Activated CD4-positive, alpha-beta memory T cell treated with anti-CD3 and anti-CD28 coated beads for 36 hours (primary cell): Measurements from ENCODE around the gene SLC35F1. TPM values are rescaled to one million over a fixed set of nuclear protein-coding genes. Genes with fewer than 3 reads are reported as not detected.
"Not testable (repeated sequence)": the region's sequence is repeated elsewhere in the genome, so short reads cannot be mapped to it uniquely, and the experiment has no call there.

ENCODE experiments used
- CTCF ChIA-PET: fragments of 350-600 bp; sonication (Branson Sonifier 250); formaldehyde crosslinking; loops from one replicate; lab custom pipeline; 2021; ENCODE audit warnings: antibody characterized with exemption, inconsistent platforms; lab: Charles Lee
- POLR2A ChIA-PET: fragments of 350-600 bp; sonication (Branson Sonifier 250); formaldehyde crosslinking; loops from one replicate; lab custom pipeline; 2021; ENCODE audit warnings: antibody characterized with exemption; lab: Charles Lee
- DNase-seq: peaks from one replicate; pipeline ENCODE4 v3.0.0-alpha.2; 2020
- H3K27ac Mint-ChIP-seq: one replicate; pipeline ENCODE4 v1.8.0; 2021; ENCODE audit warnings: mixed read lengths
- H3K27me3 Mint-ChIP-seq: one replicate; pipeline ENCODE4 v1.8.0; 2021; ENCODE audit warnings: mixed read lengths
- H3K36me3 Mint-ChIP-seq: one replicate; pipeline ENCODE4 v1.8.0; 2021; ENCODE audit warnings: mixed read lengths
- H3K4me1 Mint-ChIP-seq: one replicate; pipeline ENCODE4 v1.8.0; 2021; ENCODE audit warnings: low read depth, mixed read lengths
- H3K4me3 Mint-ChIP-seq: one replicate; pipeline ENCODE4 v1.8.0; 2021; ENCODE audit warnings: mild to moderate bottlenecking, mixed read lengths
- H3K9me3 Mint-ChIP-seq: one replicate; pipeline ENCODE4 v1.8.0; 2021; ENCODE audit warnings: mixed read lengths
- intact Hi-C: fragments of 100-400 bp; cut with micrococcal nuclease; formaldehyde crosslinking; loops from one replicate; pipeline ENCODE4 v1.15.1; 2023
- total RNA-seq, 2 experiments: library from RNA; stranded (reverse); gene quantifications; one replicate each; pipeline ENCODE4 v1.2.3, GENCODE V29; 2021

SLC35F1 gene
- total RNA-seq, 2 experiments from 2014 or later, result 0.14 to 0.19 TPM

DNA sequence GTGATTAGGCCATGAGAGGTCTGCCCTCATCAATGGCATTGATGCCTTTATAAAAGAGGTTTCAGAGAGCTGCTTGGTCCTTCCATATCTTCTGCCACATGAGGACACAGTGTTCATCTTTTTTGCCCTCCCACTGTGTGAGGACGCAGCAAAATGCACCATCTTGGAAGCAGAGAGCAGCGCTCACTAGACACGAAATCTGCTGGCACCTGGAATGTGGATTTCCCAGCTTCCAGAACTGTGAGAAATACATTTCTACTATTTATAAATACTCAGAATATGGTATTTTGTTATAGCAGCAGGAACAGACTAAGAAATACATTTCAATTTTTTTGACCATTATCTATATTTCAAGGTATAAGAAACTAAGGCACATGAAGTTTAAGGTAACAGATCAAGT, 24.9 kb downstream of the SLC35F1 start:
- H3K9me3 Mint-ChIP-seq, result peaks cover 19% of the 10 kb centered on the region
- H3K27me3 Mint-ChIP-seq, result peaks cover 3% of the 10 kb centered on the region
- H3K4me3 Mint-ChIP-seq, result no peak overlapping the region
- POLR2A ChIA-PET, result no interaction called here
- H3K4me1 Mint-ChIP-seq, result no peaks in the 10 kb centered on the region
- CTCF ChIA-PET, result no interaction called here
- no peak for DNase-seq
- intact Hi-C loops, result no loop called here
- H3K27ac Mint-ChIP-seq, result no peak overlapping the region
- H3K36me3 Mint-ChIP-seq, result peaks cover 3% of the 10 kb centered on the region

DNA sequence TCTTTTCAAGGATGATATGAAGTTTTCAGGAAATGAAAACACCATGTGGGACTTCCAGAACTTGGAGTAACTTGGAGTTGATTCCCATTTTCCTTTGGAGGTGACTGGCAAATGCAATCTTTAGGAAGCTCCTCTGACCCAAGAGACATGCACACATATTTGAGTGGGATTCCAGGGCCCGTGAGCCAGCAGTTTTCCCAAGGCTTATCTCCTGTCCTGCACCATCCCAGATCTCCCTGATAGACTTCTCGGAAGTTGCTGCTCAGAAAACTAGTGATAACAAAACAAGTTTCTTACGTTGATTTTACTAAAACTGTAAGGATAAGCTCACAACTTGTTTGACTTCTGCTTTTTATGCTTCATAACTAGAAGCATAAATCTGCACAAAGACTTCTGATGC, 25.6 kb downstream of the SLC35F1 start:
- Mint-ChIP-seq H3K9me3 (peaks cover 15% of the 10 kb centered on the region), H3K4me1 (no peaks in the 10 kb centered on the region), H3K27me3 (no peaks in the 10 kb centered on the region), H3K36me3 (peaks cover 3% of the 10 kb centered on the region), H3K4me3 (no peak overlapping the region), H3K27ac (no peak overlapping the region)
- ChIA-PET POLR2A (no interaction called here), CTCF (no interaction called here)
- intact Hi-C loops, result no loop called here
- no peak for DNase-seq

DNA sequence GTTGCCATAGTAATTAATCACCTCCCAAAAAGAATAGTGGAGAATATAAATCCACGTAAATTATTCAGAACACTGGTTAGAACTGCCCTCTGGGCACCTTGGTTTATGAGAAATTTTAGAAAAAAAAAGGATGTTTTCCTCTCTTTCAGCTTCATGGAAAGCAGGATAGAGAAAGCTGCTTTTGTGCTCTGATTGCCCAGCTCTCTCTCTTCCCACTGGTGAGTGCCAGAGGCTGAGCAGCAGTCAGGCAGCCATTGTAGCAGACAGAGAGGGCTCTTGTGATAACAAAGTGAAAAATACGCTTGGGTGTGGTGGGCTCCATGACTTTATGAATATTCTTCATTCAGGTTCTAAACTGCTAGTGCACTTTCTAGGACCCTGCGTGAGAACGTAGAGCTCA, 26.4 kb downstream of the SLC35F1 start:
- H3K9me3 Mint-ChIP-seq, result peaks cover 7% of the 10 kb centered on the region
- no peak overlapping the region for H3K4me3 Mint-ChIP-seq
- POLR2A ChIA-PET, result no interaction called here
- no peaks in the 10 kb centered on the region for H3K27me3 Mint-ChIP-seq
- H3K36me3 Mint-ChIP-seq, result peaks cover 2% of the 10 kb centered on the region
- no peak for DNase-seq
- CTCF ChIA-PET, result no interaction called here
- no peaks in the 10 kb centered on the region for H3K4me1 Mint-ChIP-seq
- H3K27ac Mint-ChIP-seq, result no peak overlapping the region
- intact Hi-C loops, result no loop called here

DNA sequence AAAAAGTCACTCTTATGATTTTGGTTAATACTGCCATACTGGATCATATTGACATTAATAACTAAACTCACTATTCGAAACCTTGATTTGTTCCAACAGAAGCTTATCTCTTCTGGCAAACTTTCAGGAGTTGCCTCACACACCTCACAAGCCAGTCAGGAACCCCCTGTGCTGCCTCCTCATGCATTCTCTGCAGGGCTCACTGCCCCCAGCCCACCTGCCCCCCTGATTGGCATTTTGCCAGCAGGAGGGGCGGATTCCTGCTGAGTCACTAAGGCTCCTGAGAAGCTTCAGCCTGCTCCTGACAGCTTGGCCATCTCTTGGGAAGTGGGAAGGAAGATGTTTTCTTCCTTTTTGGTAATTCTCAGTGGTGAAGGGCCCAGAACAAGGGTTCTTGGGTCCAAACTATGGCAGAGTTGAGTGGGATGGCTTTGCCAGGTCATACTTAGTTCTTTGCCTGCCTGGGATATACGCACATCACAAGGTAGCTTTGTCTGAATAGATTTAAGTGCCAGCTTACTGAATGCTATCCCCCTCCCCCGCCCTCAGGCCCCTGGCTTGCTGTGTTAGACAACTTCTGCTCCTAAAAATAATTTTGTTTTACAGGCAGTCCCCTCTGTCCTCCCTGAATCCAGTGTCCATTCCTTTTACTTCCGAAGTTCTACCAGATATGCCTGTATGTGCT, 31.4 kb downstream of the SLC35F1 start:
- CTCF ChIA-PET, result no interaction called here
- POLR2A ChIA-PET, result no interaction called here
- Mint-ChIP-seq H3K27me3 (peaks cover 10% of the 10 kb centered on the region), H3K4me3 (no peak overlapping the region), H3K4me1 (no peaks in the 10 kb centered on the region), H3K27ac (no peak overlapping the region), H3K36me3 (no peaks in the 10 kb centered on the region), H3K9me3 (no peaks in the 10 kb centered on the region)
- no peak for DNase-seq
- intact Hi-C loops, result no loop called here

DNA sequence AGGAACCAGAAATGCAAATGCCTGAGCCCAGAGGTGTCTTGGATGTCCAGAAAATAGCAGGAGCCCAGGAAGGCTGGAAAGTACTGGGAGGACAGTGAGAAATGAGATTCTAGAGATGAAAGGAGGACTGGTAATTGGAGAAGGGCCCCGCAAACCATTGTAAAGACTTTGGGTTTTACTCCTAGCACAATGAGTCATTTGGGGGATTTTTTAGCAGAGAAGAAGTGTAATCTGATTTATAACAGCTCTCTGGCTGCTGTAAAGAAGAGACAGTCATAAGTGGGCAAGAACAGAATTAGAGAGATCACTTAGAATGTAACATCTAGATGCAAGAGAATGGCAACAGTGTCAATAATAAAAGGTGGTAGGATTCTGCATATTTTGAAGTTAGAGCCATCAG, 40.2 kb downstream of the SLC35F1 start:
- no peaks in the 10 kb centered on the region for H3K36me3 Mint-ChIP-seq
- ChIA-PET CTCF (interaction anchor here (0.6 kb wide), 1 partner anchor 296 kb away, joined by 3 read pairs; no protein-coding TSS in a partner anchor), POLR2A (no interaction called here)
- no peak overlapping the region for H3K4me3 Mint-ChIP-seq
- H3K4me1 Mint-ChIP-seq, result no peaks in the 10 kb centered on the region
- intact Hi-C loops, result no loop called here
- no peak overlapping the region for H3K27ac Mint-ChIP-seq
- H3K27me3 Mint-ChIP-seq, result peaks cover 13% of the 10 kb centered on the region
- DNase-seq, result no peak
- H3K9me3 Mint-ChIP-seq, result no peaks in the 10 kb centered on the region

DNA sequence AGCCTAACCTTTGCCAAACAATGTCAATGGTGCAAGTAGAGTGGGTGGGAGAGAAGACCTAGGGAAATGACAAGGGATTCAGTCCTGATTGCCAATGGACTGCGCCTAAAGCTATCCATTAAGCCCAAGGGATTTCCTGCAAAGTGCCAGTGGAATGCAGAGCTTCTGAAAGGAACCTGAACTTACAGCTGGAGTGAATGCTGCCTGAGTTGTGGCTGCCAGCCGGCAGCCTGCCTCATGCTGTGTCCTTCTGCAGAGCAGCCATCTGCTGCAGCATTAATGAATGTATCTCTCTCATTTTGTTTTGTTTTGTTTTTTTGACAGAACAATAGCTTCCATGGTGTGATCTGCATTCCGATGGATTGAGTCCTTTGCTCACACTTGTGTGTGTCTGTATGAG, 44.7 kb downstream of the SLC35F1 start:
- DNase-seq, result no peak
- H3K4me1 Mint-ChIP-seq, result no peaks in the 10 kb centered on the region
- no peak overlapping the region for H3K4me3 Mint-ChIP-seq
- intact Hi-C loops, result no loop called here
- peaks cover 11% of the 10 kb centered on the region for H3K27me3 Mint-ChIP-seq
- no peak overlapping the region for H3K27ac Mint-ChIP-seq
- ChIA-PET POLR2A (no interaction called here), CTCF (no interaction called here)
- no peaks in the 10 kb centered on the region for H3K36me3 Mint-ChIP-seq
- no peaks in the 10 kb centered on the region for H3K9me3 Mint-ChIP-seq

DNA sequence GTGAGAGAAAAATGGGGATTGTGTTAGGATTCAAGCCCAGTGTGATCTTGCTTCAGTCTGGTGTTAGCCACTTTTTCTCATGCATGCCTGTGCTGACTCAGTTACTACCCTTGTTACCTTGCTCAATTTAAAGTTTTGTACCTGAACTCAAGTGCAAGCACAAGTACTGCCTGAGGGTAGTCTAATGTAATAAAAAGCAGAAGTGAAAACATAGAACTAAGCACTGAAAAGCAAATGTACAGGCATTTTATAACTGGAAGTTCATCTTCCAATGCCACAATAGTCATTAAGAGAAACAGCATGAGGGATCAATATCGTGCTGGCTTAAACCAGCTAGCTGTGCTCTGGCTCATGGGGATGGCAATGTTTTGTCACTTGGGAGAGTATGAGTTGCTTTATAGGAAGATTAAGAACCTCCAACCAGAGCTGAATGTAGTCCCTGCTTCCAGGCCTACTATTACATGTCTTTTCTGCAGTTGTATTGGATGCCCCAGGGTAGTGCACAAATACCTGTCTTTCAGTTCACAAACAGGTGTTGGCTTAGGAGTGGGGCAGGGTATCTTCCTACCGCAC, 48.7 kb downstream of the SLC35F1 start:
- intact Hi-C loops, result no loop called here
- Mint-ChIP-seq H3K27ac (no peak overlapping the region), H3K4me3 (no peak overlapping the region), H3K27me3 (peaks cover 6% of the 10 kb centered on the region), H3K36me3 (no peaks in the 10 kb centered on the region), H3K4me1 (no peaks in the 10 kb centered on the region), H3K9me3 (no peaks in the 10 kb centered on the region)
- no peak for DNase-seq
- POLR2A ChIA-PET, result no interaction called here
- CTCF ChIA-PET, result no interaction called here

DNA sequence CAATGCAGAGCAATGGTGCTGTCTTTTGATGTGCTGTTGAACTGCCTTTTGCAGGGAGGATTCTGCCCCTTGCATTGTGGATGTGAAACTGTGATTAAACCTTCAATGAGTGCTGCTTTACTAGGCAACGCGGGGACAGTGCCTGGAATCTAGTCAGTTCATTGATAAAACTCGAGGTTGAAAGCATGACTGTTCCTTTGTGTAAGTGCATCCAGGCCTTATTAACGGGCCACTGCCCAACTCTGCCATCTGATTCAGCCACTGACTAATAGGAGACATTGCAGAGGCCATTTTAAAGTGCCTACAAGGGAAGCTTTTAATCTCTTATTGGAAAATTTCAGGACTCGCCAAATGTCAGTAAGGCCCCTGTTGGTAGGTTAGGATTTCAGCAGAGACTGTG, 49.3 kb downstream of the SLC35F1 start:
- no peaks in the 10 kb centered on the region for H3K9me3 Mint-ChIP-seq
- no peak for DNase-seq
- intact Hi-C loops, result no loop called here
- H3K36me3 Mint-ChIP-seq, result no peaks in the 10 kb centered on the region
- no peak overlapping the region for H3K27ac Mint-ChIP-seq
- H3K4me3 Mint-ChIP-seq, result no peak overlapping the region
- ChIA-PET POLR2A (no interaction called here), CTCF (no interaction called here)
- H3K4me1 Mint-ChIP-seq, result no peaks in the 10 kb centered on the region
- H3K27me3 Mint-ChIP-seq, result peaks cover 9% of the 10 kb centered on the region

DNA sequence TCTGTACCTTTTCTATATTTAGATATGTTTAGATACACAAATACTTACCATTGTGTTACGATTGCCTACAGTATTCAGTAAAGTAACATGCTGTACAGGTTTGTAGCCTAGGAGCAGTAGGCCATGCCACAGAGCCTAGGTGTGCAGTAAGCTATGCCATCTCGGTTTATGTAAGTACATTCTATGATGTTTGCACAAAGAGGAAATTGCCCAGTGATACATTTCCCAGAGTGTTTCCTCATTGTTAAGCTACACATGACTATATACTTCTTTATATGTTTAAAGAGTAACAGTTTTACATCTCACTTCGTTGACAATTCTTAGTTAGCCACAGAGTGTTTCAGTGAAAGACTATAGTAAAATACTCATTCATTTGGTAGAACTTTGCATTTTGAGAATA, 51.5 kb downstream of the SLC35F1 start:
- no peaks in the 10 kb centered on the region for H3K36me3 Mint-ChIP-seq
- no peaks in the 10 kb centered on the region for H3K4me1 Mint-ChIP-seq
- ChIA-PET CTCF (interaction anchor here (1.3 kb wide), 1 partner anchor 16 kb away, joined by 3 read pairs; no protein-coding TSS in a partner anchor), POLR2A (no interaction called here)
- intact Hi-C loops, result no loop called here
- H3K4me3 Mint-ChIP-seq, result no peak overlapping the region
- no peak overlapping the region for H3K27ac Mint-ChIP-seq
- no peak for DNase-seq
- H3K27me3 Mint-ChIP-seq, result peaks cover 7% of the 10 kb centered on the region
- no peaks in the 10 kb centered on the region for H3K9me3 Mint-ChIP-seq

DNA sequence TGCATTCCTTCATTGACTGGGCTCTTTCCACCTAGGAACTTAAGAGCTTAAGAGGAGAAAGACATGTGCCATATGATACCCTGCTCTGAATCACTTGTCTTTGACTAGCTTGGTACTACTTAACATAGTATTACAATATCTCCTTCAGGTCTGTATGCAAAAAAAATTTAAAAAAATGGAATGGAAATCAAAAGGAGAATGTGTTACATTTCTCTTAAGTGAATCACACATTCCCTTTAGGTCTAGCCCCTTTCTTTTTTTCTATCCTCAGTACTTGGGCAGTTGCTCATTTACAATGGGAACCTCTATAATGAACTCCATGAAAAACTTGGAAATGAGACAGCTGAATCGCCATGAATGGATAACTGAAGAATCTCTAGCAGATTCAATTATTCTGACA, 53.8 kb downstream of the SLC35F1 start:
- no peak overlapping the region for H3K4me3 Mint-ChIP-seq
- H3K36me3 Mint-ChIP-seq, result peaks cover 2% of the 10 kb centered on the region
- ChIA-PET CTCF (interaction anchor here (1.3 kb wide), 1 partner anchor 15 kb away, joined by 4 read pairs; no protein-coding TSS in a partner anchor), POLR2A (no interaction called here)
- no peaks in the 10 kb centered on the region for H3K4me1 Mint-ChIP-seq
- H3K27ac Mint-ChIP-seq, result no peak overlapping the region
- intact Hi-C loops, result no loop called here
- H3K27me3 Mint-ChIP-seq, result peaks cover 10% of the 10 kb centered on the region
- DNase-seq, result no peak
- peaks cover 13% of the 10 kb centered on the region for H3K9me3 Mint-ChIP-seq

DNA sequence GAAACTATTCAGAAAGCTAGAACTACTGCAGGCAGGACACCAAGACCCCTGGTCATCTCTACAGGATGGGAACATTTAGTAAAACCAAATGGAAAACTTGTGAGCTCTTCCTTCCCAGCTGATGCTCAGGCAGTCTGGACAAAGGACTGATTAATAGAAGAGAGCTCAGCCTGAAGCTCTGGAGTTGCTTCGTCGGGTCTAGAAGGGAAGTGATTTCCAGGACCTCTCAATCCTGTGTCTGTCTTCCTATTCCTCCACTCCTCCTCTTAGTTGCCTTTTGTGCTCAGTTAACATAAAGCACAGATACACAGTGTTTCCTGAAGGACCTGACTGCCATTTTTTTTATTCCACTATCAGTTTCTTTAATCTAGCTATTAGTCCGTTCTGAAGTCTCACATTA, 54.2 kb downstream of the SLC35F1 start:
- Mint-ChIP-seq H3K4me3 (no peak overlapping the region), H3K27me3 (peaks cover 10% of the 10 kb centered on the region), H3K9me3 (peaks cover 14% of the 10 kb centered on the region), H3K36me3 (peaks cover 2% of the 10 kb centered on the region), H3K27ac (no peak overlapping the region), H3K4me1 (no peaks in the 10 kb centered on the region)
- POLR2A ChIA-PET, result no interaction called here
- intact Hi-C loops, result no loop called here
- CTCF ChIA-PET, result interaction anchor here (1.3 kb wide), 1 partner anchor 15 kb away, joined by 4 read pairs; no protein-coding TSS in a partner anchor
- DNase-seq, result no peak

DNA sequence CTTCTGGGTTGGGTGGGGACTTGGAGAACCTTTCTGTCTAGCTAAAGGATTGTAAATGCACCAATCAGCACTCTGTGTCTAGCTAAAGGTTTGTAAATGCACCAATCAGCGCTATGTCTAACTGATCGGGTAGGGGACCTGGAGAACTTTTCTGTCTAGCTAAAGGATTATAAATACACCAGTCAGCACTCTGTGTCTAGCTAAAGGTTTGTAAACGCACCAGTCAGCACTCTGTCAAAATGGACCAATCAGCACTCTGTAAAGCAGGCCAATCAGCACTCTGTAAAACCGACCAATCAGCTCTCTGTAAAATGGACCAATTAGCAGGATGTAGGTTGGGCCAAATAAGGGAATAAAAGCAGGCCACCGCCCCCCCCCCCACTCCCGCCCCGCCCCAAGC, 58.7 kb downstream of the SLC35F1 start:
- intact Hi-C loops, H3K36me3 Mint-ChIP-seq, H3K27me3 Mint-ChIP-seq, H3K4me1 Mint-ChIP-seq, DNase-seq, H3K27ac Mint-ChIP-seq, POLR2A ChIA-PET, H3K4me3 Mint-ChIP-seq: not testable (repeated sequence)
- CTCF ChIA-PET, result interaction anchor here (1.1 kb wide), 1 partner anchor 10 kb away, joined by 3 read pairs; no protein-coding TSS in a partner anchor
- H3K9me3 Mint-ChIP-seq, result peaks cover 18% of the 10 kb centered on the region

DNA sequence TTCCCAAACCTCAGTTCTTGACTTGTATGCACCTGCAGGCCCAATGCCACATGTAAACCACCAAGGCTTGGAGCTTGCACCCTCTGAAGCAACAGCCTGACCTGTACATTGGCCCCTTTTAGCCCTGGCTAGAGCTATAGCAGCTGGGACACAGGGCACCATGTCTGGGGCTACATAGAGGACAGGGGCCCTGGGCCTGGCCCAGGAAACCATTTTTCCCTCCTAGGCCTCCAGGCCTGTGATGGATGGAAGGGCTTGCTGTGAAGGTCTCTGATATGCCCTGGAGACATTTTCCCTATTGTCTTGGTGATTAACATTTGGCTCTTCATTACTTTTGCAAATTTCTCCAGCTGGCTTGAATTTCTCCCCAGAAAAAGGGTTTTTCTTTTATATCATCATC, 64.6 kb downstream of the SLC35F1 start:
- Mint-ChIP-seq H3K27ac (no peak overlapping the region), H3K27me3 (peaks cover 3% of the 10 kb centered on the region), H3K9me3 (peaks cover 6% of the 10 kb centered on the region), H3K36me3 (peaks cover 2% of the 10 kb centered on the region), H3K4me3 (no peak overlapping the region), H3K4me1 (no peaks in the 10 kb centered on the region)
- no peak for DNase-seq
- ChIA-PET POLR2A (no interaction called here), CTCF (no interaction called here)
- intact Hi-C loops, result no loop called here
